HUDEP-2 (cell line): ENCODE data around the gene ZNF419.
A peak's percentile ranks its signal among the peaks of the same experiment; 100 is the strongest.

Experiments used
- DNase-seq, 76 experiments: peaks; one replicate each; lab custom pipeline; 2025; ENCODE audit not compliant: unreplicated experiment in 76 of 76; lab: John Stamatoyannopoulos, UW

ZNF419 gene

GRCh38 chr19:57527136-57527881 lies 39.8 kb downstream of the ZNF419 start, which contains the start of gene ZNF549:
ZNF549 (plus strand) TSS chr19:57527356; CDS start chr19:57527574, 218 bp downstream.
- peak; percentile 35 to 95 (median 86) for DNase-seq

GRCh38 chr19:57537953-57538547 lies 50.5 kb downstream of the ZNF419 start:
- DNase-seq: no peak
